GM12878 (cell line): ENCODE data around the gene CRHBP. TPM values are rescaled to one million over a fixed set of nuclear protein-coding genes. Genes with fewer than 3 reads are reported as not detected.

Source experiments
- ATAC-seq: fragments of 200-7000 bp; cut with Tn5 transposase; 3 replicates; pipeline ENCODE4 v1.9.1; 2020; ENCODE audit warnings: mild to moderate bottlenecking, moderate library complexity
- BruUV-seq: library from RNA; stranded (reverse); fragments of 400-500 nt; replicated peaks from 2 replicates; lab custom pipeline; 2021; lab: Mats Ljungman, UMichigan
- CTCF ChIA-PET: fragments of 300-600 bp; sonication (Branson Sonifier 250); formaldehyde crosslinking; extraction: SDS; loops from one replicate; lab custom pipeline; 2021; ENCODE audit warnings: inconsistent platforms; lab: Yijun Ruan, JAX
- POLR2A ChIA-PET: fragments of 350-600 bp; formaldehyde crosslinking; extraction: SDS; loops from one replicate; lab custom pipeline; 2021; ENCODE audit warnings: inconsistent platforms; lab: Charles Lee
- RAD21 ChIA-PET: fragments of 300-600 bp; sonication (Branson Sonifier 250); formaldehyde crosslinking; loops from one replicate; lab custom pipeline; 2023; ENCODE audit warnings: antibody characterized with exemption; ENCODE audit not compliant: unreplicated experiment; lab: Charles Lee
- SMC1A ChIA-PET: fragments of 300-600 bp; sonication (Branson Sonifier 250); formaldehyde crosslinking; loops from one replicate; lab custom pipeline; 2023; ENCODE audit not compliant: unreplicated experiment, uncharacterized antibody; lab: Charles Lee
- DNase-seq: peaks from one replicate; pipeline ENCODE4 v3.0.0-alpha.2; 2011; ENCODE audit warnings: low read depth, low spot score
- FAIRE-seq: peaks from 3 replicates; lab custom pipeline; 2011; peaks lifted over from hg19 to GRCh38; lab: Jason Lieb, UNC
- H2AFZ ChIP-seq: 2 replicates; pipeline ENCODE4 v1.6.0; 2011; ENCODE audit warnings: low read depth, low read length, control low read depth; ENCODE audit not compliant: control insufficient read depth
- H3K27ac ChIP-seq: 2 replicates; pipeline ENCODE4 v1.5.1; 2011; ENCODE audit warnings: control low read depth; ENCODE audit not compliant: control insufficient read depth, insufficient read depth
- H3K27me3 ChIP-seq, 2 experiments: replicated peaks in 1 of 2; 2 replicates each; pipeline versions ENCODE4 v1.6.0 to v1.6.1; 2011; ENCODE audit warnings: low read length in 1 of 2; ENCODE audit not compliant: control insufficient read depth in 2 of 2, insufficient read depth in 2 of 2
- H3K36me3 ChIP-seq, 2 experiments: 2 replicates each; pipeline ENCODE4 v1.5.1; 2011; ENCODE audit warnings: low read length in 1 of 2; ENCODE audit not compliant: control insufficient read depth in 2 of 2, insufficient read depth in 2 of 2
- H3K4me1 ChIP-seq: 2 replicates; pipeline ENCODE4 v1.6.1; 2011; ENCODE audit warnings: mild to moderate bottlenecking, low read length, moderate library complexity, mixed read lengths; ENCODE audit not compliant: control insufficient read depth, insufficient read depth
- H3K4me2 ChIP-seq: 2 replicates; pipeline ENCODE4 v1.6.0; 2011; ENCODE audit warnings: control low read depth; ENCODE audit not compliant: control insufficient read depth, insufficient read depth
- H3K4me3 ChIP-seq: fragments of 200-600 bp; sonication (generic); 2 replicates; pipeline ENCODE4 v1.5.1; 2016
- H3K79me2 ChIP-seq: 2 replicates; pipeline ENCODE4 v1.6.0; 2011; ENCODE audit warnings: low read length; ENCODE audit not compliant: control insufficient read depth, insufficient read depth
- H3K9ac ChIP-seq: 2 replicates; pipeline ENCODE4 v1.8.0; 2011; ENCODE audit warnings: low read length, control low read depth, mixed read lengths; ENCODE audit not compliant: control insufficient read depth, insufficient read depth
- H3K9me3 ChIP-seq: replicated peaks from 3 replicates; pipeline ENCODE4 v1.5.1; 2011; ENCODE audit warnings: mild to moderate bottlenecking, low read length; ENCODE audit not compliant: control insufficient read depth, insufficient read depth
- H4K20me1 ChIP-seq: 2 replicates; pipeline ENCODE4 v1.6.0; 2011; ENCODE audit not compliant: control insufficient read depth, insufficient read depth
- MXI1 ChIP-seq: fragments of 150-350 bp; IDR thresholded peaks from 2 replicates; pipeline ENCODE4 v1.6.1; 2011; ENCODE audit warnings: low read depth, mild to moderate bottlenecking, inconsistent platforms, low read length, improper control_type of control experiment
- RAD21 ChIP-seq: IDR thresholded peaks from 2 replicates; pipeline ENCODE4 v1.6.1; 2011; ENCODE audit warnings: mild to moderate bottlenecking, low read depth, low read length, moderate library complexity; ENCODE audit not compliant: insufficient read depth
- SMC3 ChIP-seq: IDR thresholded peaks from 2 replicates; pipeline ENCODE4 v1.6.1; 2011; ENCODE audit warnings: low read length, improper control_type of control experiment, borderline replicate concordance
- WGBS: methylation state at CpG from one replicate; pipeline ENCODE4 v1.1.6; 2016; ENCODE audit warnings: low lambda C conversion rate; ENCODE audit not compliant: insufficient replicate concordance, insufficient coverage; ENCODE audit errors: missing lambda C conversion rate; 5-methylcytosine and 5-hydroxymethylcytosine counted together
- in situ Hi-C: fragments of 300-500 bp; cut with MboI; formaldehyde crosslinking; loops from 9 replicates; pipeline ENCODE4 v1.14.3; 2018; ENCODE audit warnings: mixed read lengths
- intact Hi-C: fragments of 100-400 bp; cut with micrococcal nuclease; formaldehyde crosslinking; loops from one replicate; pipeline ENCODE4 v1.14.2; 2022; ENCODE audit not compliant: unreplicated experiment
- polyA plus RNA-seq, 11 experiments: library from polyadenylated mRNA; depleted of rRNA in 4 of 11; unstranded in 6 of 11; stranded (reverse) in 5 of 11; fragments of >200 nt; fragmentation: Nextera tagmentation in 4 of 11; fragmentation: Illumina TruSeq in 1 of 11; extraction: Ambion mirVana in 4 of 11; extraction: Trizol in 1 of 11; gene quantifications; 1 replicate in 1 of 11; 2 replicates in 10 of 11; pipeline versions ENCODE4 v1.2.1 to v1.2.3, GENCODE V29; 2011 to 2016; ENCODE audit warnings: inconsistent platforms in 2 of 11, missing spikeins in 2 of 11, low read depth in 1 of 11
- total RNA-seq, 4 experiments: library from RNA; depleted of rRNA in 3 of 4; stranded (reverse); fragments of >200 nt in 3 of 4; fragmentation: Illumina TruSeq in 1 of 4; extraction: Trizol in 1 of 4; gene quantifications; 2 replicates each; pipeline versions ENCODE4 v1.2.1 to v1.2.3, GENCODE V29; 2013 to 2021
- TF ChIP-seq, protein P1 (sequence below), 3 experiments: IDR thresholded peaks in 2 of 3; conservative IDR thresholded peaks in 1 of 3; 2 replicates each; pipeline ENCODE4 v1.5.1; 2011; ENCODE audit warnings: low read depth in 3 of 3, low read length in 3 of 3, mild to moderate bottlenecking in 3 of 3, control low read depth in 2 of 3, moderate library complexity in 2 of 3, inconsistent platforms in 1 of 3, mixed read lengths in 1 of 3; ENCODE audit not compliant: control insufficient read depth in 2 of 3, insufficient read depth in 1 of 3; ENCODE audit errors: extremely low read depth in 1 of 3

The CRHBP gene
- total and polyA plus RNA-seq, 10 of the 15 experiments (the other 5 are each of a cell fraction or from before 2014, with no cell fraction given): 0.04 to 0.32 TPM; not detected in 8

DNA sequence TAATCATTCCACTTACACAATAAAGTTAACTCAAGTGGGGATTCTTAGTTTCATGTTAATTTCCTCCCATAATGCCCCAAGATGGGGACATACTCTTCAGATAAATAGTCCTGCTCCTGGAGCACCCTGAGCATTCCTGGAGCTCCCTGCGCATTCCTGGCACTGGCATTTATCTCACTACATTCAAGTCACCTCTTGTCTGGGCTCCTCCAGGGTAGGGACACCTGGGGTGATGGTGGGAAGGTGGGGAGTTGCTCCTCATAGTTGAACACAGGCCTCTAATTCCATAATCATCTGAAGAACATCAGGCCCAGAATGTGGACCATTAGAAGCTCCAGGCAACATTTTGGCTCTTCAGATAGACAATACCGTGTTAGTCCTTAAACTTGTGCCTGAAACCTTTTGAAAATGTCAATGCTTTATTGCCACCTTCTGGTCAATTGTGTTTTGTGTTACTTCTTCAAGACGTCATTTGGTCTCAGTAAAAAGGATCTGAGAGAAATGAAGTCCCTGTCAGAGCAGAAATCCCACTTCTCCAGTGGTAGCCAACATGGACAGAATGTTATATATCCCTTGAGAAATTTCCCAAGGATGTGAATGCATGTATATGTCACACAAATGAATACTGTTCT, 63.2 kb downstream of the CRHBP start:
- ChIA-PET RAD21 (interaction anchor here (0.8 to 2.4 kb wide), 3 partner anchors 147 to 241 kb away, joined by 3 to 20 read pairs (median 3); no protein-coding TSS in a partner anchor), POLR2A (no interaction called here)
- in situ Hi-C loops: loop anchor here (5.0 kb wide), 1 partner anchor 149 kb away; no protein-coding TSS in a partner anchor

More for the DNA sequence above, 63.2 kb downstream of the CRHBP start:
- no peak overlapping the region for H3K9ac ChIP-seq
- no peaks in the 10 kb centered on the region for H3K79me2 ChIP-seq
- no peak overlapping the region for H3K27ac ChIP-seq
- FAIRE-seq: peak; percentile 75
- no peak for DNase-seq
- H3K36me3 ChIP-seq: no peaks in the 10 kb centered on the region
- intact Hi-C loops: loop anchor here (1.0 kb wide), 1 partner anchor 148 kb away; no protein-coding TSS in a partner anchor
- BruUV-seq: no TSS peak
- no peak overlapping the region for H3K4me2 ChIP-seq
- peak; percentile 57 for ATAC-seq
- CTCF ChIA-PET: interaction anchor here (0.5 to 3.0 kb wide), 14 partner anchors 9 to 417 kb away, joined by 3 to 39 read pairs (median 3); no protein-coding TSS in a partner anchor
- no peak overlapping the region for H3K4me3 ChIP-seq
- no peak overlapping the region for H2AFZ ChIP-seq
- H3K9me3 ChIP-seq: no peaks in the 10 kb centered on the region
- no peaks in the 10 kb centered on the region for H3K4me1 ChIP-seq
- TF ChIP-seq, protein P1, sequence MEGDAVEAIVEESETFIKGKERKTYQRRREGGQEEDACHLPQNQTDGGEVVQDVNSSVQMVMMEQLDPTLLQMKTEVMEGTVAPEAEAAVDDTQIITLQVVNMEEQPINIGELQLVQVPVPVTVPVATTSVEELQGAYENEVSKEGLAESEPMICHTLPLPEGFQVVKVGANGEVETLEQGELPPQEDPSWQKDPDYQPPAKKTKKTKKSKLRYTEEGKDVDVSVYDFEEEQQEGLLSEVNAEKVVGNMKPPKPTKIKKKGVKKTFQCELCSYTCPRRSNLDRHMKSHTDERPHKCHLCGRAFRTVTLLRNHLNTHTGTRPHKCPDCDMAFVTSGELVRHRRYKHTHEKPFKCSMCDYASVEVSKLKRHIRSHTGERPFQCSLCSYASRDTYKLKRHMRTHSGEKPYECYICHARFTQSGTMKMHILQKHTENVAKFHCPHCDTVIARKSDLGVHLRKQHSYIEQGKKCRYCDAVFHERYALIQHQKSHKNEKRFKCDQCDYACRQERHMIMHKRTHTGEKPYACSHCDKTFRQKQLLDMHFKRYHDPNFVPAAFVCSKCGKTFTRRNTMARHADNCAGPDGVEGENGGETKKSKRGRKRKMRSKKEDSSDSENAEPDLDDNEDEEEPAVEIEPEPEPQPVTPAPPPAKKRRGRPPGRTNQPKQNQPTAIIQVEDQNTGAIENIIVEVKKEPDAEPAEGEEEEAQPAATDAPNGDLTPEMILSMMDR (IDR thresholded peaks at IDR 0.05 in 2 of 3, conservative IDR thresholded peaks at IDR 0.05 in 1 of 3; ENCODE audit: control insufficient read depth in 2 of 3, extremely low read depth in 1 of 3, insufficient read depth in 1 of 3, low read depth in 3 of 3, low read length in 3 of 3): peak in 1 of 3 experiments; percentile 42; a peak in 3 of 6 replicates
- TF ChIP-seq MXI1: no peak
- TF ChIP-seq SMC3: peak; percentile 62; the same call in 1 of the 2 replicates
- peak; percentile 64 for TF ChIP-seq RAD21
- TF ChIP-seq, all 136 proteins: peak for 3
- Histone ChIP-seq H4K20me1 (no peaks in the 10 kb centered on the region), H3K27me3 (no peaks in the 10 kb centered on the region; a peak in 1 of 4 replicates)
- SMC1A ChIA-PET: interaction anchor here (0.7 to 2.5 kb wide), 11 partner anchors 9 to 416 kb away, joined by 3 to 31 read pairs (median 4); partner anchors contain the start of gene AGGF1
- 21% methylated on average over 3 of the region's 3 CpGs for WGBS
